NCI-H1092 (cell line): ENCODE results near the gene MUC4.
"Not testable (repeated sequence)": the region's sequence is repeated elsewhere in the genome, so short reads cannot be mapped to it uniquely, and the experiment has no call there.

Experiments used
- DNase-seq: peaks from one replicate; lab custom pipeline; 2025; lab: John Stamatoyannopoulos, UW

The MUC4 gene

DNA sequence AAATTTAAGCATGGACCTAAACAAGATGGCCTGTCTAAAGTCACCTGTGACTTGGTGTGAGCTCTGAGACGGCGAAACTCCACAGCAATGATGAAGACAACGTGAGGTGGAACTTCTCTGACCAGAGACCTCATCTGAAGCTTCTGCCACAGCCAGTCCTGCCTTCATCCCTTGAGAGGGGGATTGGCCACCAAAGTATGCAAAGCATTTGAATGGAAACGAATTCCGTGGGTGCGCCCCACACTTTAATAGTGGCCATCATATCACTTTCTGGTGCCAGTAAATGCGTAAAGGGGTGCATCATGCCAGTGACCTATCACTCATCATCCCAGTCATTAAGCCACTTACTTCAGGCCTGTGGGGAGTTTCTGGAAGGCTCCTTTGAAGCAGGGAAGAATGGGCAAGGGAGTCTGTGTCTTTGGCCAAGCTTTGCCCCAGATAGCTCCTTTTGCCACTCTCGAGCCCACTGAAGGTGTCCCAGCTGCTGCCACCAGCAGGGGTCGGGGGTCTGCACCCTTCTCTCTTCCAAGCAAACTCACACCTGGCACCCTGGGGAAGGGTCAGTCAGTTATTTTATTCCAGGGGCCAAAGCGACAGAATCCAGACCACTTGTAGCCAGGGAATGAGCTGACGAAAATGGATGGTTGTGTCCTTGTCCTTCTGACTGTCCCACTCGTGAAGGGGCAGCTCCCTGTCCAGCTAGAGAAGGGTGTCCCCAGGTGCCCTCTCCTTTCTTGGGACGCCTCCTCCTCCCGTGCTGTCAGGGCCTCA, 73.3 kb downstream of the MUC4 start:
- DNase-seq = no peak

DNA sequence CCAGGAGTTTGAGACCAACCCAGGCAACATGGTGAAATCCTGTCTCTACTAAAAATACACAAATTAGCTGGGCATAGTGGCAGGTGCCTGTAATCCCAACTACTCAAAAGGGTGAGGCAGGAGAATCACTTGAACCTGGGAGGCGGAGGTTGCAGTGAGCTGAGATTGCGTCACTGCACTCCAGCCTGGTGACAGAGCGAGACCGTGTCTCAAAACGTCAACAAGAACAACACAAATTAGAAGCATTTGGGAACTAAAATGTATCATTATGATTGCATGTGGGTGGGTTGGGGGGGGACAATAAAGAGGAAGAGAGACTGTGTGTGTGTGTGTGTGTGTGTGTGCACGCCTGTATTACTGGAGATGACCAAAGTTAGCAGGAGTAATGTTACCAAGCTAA, 73.9 kb downstream of the MUC4 start:
- not testable (repeated sequence) for DNase-seq

DNA sequence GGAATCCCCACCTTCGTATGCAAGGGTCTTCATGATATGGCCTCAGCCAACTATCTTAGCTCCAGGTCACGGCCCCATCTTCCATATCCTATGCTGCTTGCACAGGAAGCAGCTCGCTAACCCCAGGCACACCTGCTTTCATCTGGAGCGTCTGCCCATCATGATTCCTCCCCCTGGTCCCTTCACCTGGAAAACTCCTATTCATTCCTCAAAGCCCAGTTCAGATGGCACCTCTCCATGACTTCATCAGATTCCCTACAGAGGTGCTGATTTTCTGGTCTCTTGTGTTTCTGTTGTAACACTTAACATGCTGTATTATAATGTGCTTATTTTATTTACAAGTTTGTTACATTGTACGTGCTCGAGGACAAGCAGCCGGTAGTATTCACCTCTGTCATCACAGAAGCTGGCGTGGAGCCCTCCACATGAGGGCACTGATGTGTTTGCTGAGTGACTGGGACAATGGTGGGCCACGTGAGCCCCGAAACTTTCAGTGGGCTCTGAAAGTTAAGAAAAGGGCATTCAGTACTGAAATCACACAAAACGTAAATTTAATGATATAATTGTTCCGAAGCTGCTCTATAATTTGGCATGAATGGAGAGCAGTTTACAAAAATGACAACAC, 74.8 kb downstream of the MUC4 start:
- DNase-seq = no peak

GRCh38 chr3:195735036-195735695, 76.6 kb downstream of the MUC4 start:
- no peak for DNase-seq

- no peak for DNase-seq
Observed at GRCh38 chr3:195732940-195733339, 78.8 kb downstream of the MUC4 start.

- DNase-seq = no peak
Observed at GRCh38 chr3:195731356-195731905, 80.3 kb downstream of the MUC4 start.

DNA sequence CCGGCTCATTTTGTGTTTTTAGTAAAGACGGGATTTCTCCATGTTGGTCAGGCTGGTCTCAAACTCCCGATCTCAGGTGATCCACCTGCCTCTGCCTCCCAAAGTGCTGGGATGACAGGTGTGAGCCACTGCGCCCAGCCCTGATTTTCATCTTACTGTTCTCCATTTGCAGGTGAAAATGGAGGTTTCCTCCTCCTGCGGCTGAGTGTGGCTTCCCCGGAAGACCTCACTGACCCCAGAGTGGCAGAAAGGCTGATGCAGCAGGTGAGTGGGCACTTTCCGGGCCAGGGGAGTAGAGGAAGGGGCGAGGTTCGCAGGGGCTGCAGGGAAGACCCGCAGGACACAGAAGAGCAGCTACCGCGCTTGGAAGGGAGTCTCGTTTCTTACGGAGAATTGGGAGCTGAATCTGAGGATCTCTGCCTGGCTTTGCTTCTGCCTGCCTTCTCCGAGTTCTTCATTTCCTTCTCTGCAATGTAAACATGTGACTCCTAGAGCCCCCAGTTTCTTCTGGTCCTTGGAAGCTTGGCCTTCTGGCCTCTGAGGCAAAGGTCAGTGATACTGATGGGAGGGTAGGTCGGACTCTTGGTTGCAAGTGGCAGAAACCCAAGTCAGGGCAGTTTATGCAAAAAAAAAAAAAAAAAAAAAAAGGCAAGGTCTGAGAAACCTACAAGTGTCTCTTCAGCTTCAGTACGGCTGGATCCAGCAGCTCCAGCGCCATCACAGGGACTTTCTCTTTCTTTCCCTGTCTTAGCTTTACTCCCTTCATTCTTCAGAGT, 82.1 kb downstream of the MUC4 start:
- DNase-seq = no peak

DNA sequence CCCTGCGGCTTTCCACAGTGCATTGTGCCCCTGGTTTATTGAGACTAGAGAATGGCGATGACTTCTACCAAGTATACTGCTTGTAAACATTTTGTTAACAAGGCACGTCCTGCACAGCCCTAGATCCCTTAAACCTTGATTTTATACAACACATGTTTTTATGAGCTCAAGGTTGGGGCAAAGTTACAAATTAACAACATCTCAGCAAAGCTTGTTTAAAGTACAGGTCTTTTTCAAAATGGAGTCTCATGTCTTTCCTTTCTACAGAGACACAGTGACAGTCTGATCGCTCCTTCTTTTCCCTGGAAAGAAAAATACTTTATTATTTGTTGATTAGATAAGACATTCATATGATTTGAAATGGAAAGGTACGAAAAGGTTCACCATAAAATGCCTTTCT, 82.9 kb downstream of the MUC4 start:
- DNase-seq = not testable (repeated sequence)

DNA sequence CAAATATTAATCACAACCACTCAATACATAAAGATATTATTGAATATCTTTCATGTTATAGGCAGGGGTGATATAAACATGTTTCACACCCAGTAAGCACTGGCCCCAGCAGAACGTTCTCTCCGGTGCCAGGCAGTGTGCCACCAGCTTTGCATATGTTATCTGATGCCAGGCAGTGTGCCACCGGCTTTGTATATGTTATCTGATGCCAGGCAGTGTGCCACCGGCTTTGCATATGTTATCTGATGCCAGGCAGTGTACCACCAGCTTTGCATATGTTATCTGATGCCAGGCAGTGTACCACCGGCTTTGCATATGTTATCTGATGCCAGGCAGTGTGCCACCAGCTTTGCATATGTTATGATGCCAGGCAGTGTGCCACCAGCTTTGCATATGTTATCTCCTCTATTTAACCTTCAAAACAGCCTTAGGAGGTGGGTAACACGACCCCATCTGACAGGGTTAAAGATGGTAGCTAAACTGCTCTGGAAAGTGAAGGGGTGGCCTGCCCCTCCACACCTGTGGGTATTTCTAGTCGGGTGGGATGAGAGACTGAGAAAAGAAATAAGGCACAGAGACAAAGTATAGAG, 84.0 kb downstream of the MUC4 start:
- DNase-seq = no peak

DNA sequence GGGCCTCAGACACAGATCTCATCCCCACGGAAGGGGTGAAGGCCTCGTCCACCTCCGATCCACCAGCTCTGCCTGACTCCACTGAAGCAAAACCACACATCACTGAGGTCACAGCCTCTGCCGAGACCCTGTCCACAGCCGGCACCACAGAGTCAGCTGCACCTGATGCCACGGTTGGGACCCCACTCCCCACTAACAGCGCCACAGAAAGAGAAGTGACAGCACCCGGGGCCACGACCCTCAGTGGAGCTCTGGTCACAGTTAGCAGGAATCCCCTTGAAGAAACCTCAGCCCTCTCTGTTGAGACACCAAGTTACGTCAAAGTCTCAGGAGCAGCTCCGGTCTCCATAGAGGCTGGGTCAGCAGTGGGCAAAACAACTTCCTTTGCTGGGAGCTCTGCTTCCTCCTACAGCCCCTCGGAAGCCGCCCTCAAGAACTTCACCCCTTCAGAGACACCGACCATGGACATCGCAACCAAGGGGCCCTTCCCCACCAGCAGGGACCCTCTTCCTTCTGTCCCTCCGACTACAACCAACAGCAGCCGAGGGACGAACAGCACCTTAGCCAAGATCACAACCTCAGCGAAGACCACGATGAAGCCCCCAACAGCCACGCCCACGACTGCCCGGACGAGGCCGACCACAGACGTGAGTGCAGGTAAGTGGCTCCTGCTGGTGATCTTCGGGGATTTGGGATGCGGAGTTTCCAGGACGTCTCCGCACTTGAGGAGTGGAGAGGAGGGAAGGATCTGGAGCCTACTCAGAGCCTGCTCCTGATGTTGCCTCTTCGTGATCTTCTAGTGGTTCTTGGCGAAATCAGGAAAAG, 85.6 kb downstream of the MUC4 start:
- DNase-seq = not testable (repeated sequence)

- not testable (repeated sequence) for DNase-seq
Observed at GRCh38 chr3:195724363-195724762, 87.4 kb downstream of the MUC4 start.

- not testable (repeated sequence) for DNase-seq
Observed at GRCh38 chr3:195722996-195723345, 88.8 kb downstream of the MUC4 start.

DNA sequence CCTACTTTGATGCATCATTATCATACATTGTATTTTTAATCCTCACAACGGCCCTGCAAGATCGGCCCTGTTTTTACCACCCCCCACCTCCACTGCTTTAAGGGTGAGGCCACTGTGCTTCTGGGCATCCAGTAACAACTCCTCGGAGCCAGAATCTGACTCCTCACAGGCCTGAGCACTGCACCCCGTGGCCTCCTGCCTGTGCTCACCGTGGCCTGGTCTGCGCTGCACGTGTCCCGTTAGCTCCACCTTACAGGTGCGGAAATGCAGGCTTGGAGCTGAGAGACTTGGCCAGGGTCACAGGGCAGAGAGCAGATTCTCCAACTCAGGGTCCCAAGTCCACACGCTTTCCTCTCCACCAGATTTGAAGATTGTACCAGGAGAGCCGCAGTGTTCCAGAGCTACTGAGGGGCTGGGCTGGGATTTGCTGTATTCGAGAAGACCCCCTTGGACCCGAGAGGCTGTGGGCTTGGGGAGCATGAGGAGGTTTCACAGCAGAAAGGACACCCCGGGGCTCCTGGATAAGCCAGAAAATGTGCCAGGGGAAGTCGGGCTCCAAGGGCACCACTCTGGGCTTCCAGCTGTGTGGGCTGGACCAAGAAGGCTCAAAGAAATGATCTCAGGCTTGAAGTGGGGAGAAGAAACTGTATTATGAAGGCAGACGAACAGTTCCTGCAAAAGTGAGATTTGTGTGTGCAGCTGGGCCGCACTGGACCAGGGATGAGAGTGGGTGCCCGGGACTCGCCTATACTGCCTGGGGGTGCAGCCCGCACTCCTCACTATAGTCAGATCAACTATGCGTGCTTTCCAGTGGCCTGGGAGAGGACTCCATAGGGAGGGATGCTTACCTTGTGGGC, 89.4 kb downstream of the MUC4 start:
- DNase-seq = not testable (repeated sequence)

DNA sequence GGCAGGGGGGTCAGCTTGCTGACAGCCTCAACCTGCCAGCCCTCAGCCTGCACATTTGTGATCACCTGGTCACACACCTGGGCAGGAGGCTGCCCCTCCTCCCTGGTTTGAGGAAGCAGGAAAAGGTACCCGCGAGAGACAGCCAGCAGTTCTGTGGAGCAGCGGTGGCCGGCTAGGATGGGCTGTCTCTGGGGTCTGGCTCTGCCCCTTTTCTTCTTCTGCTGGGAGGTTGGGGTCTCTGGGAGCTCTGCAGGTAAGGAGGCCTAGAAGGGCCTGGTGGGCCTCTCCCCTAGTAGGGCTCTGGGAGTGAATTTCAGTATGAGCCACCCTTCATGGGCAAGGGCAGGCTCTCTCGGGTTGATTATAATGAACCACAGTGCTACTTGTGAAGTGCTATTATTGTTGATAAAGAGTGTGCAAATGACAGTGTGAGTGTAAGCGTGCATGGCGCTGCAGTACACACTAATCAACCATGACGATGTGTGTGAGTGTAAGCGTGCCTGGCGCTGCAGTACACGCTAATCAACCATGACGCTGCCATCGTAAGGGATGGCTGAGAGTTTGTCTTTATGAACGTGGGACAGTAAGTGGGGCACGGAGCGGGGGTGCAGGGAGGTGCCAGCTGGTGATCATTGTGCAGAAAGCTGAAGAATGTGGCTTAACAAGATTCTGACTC, 90.8 kb downstream of the MUC4 start, which contains the start of gene MUC20:
Gene MUC20, plus strand, starts transcription at position 148 of the 676 bp plus-strand sequence. Its CDS starts 30 bp downstream, at position 178.
- DNase-seq = not testable (repeated sequence)

- not testable (repeated sequence) for DNase-seq
Observed at GRCh38 chr3:195719514-195720254, 92.0 kb downstream of the MUC4 start.

- no peak for DNase-seq
Observed at GRCh38 chr3:195718477-195718984, 93.2 kb downstream of the MUC4 start.

DNA sequence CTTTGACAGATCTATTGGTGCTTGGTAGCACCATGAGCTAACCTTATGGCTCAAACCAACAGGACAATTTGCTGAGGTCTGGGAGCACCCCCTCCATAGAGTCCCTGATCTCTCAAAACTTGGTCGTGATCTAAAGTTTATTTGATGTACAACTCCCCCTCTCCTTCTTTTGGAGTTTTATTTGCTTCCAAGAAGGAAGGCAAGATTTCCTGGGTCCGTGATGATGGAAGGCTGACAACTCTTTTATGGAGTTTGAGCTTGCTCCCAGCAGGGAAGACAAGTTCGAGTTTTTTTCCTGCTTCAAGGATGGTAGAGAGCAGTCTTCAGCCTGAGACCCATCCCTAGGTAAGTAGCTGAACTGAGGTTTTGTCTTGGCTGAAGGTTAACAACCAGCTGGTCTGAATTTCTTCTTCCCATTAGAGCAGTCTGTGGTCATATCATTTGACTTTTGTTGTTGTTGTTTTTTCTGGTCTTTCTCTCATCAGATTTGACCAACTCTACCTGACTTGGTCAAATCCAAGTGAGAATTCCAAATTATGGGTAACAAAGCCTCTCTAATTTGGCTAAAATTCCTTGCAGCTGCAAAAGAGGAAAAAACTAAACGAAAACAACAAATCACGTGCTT, 93.8 kb downstream of the MUC4 start:
- no peak for DNase-seq

DNA sequence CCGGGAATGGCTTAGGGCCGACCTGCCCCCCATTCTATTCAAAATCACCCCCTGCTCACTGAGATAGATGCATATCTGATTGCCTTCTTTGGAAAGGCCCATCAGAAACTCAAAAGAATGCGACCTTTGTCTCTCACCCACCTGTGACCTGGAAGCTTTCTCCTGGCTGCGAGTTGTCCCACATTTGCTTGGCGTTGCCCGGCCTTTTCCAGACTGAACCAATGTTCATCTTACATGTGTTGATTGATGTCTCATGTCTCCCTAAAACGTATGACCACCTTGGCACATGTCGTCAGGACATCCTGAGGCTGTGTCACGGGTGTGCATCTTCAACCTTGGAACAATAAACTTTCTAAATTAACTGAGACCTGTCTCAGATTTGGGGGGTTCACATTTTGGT, 94.3 kb downstream of the MUC4 start:
- no peak for DNase-seq
